IPS-18c (cell line): Measurements from ENCODE around the gene INPP4B.
"Not testable (repeated sequence)": the region's sequence is repeated elsewhere in the genome, so short reads cannot be mapped to it uniquely, and the experiment has no call there.

Source experiments
- H3K4me3 ChIP-seq: 2 replicates; pipeline ENCODE4 v1.7.0; 2013; ENCODE audit warnings: low read depth, mild to moderate bottlenecking, low read length, moderate library complexity; ENCODE audit not compliant: insufficient read depth
- H3K9me3 ChIP-seq: one replicate; pipeline ENCODE4 v1.6.1; 2013; ENCODE audit warnings: mild to moderate bottlenecking, low read length, moderate library complexity; ENCODE audit not compliant: control insufficient read depth, insufficient read depth

Gene INPP4B

GRCh38 chr4:142405695-142406498 is 440.2 kb downstream of the INPP4B start:
- H3K9me3 ChIP-seq = no peaks in the 10 kb centered on the region
- H3K4me3 ChIP-seq = no peak overlapping the region

GRCh38 chr4:142405021-142405694 is 440.9 kb downstream of the INPP4B start:
- Histone ChIP-seq H3K4me3 (no peak overlapping the region), H3K9me3 (no peaks in the 10 kb centered on the region)

- Histone ChIP-seq H3K9me3 (no peaks in the 10 kb centered on the region), H3K4me3 (no peak overlapping the region)
These were observed 441.9 kb downstream of the INPP4B start for GRCh38 chr4:142404191-142404611.

- no peak overlapping the region for H3K4me3 ChIP-seq
- H3K9me3 ChIP-seq = no peaks in the 10 kb centered on the region
These were observed 443.2 kb downstream of the INPP4B start for GRCh38 chr4:142402900-142403299.

GRCh38 chr4:142402156-142402555 is 443.9 kb downstream of the INPP4B start:
- Histone ChIP-seq H3K4me3 (no peak overlapping the region), H3K9me3 (no peaks in the 10 kb centered on the region)

GRCh38 chr4:142397364-142397991 is 448.6 kb downstream of the INPP4B start:
- not testable (repeated sequence) for H3K4me3 ChIP-seq

GRCh38 chr4:142396279-142396678 is 449.8 kb downstream of the INPP4B start:
- Histone ChIP-seq H3K9me3 (no peaks in the 10 kb centered on the region), H3K4me3 (no peak overlapping the region)

More at GRCh38 chr4:142397364-142397991, 448.6 kb downstream of the INPP4B start:
- H3K9me3 ChIP-seq = not testable (repeated sequence)

- no peaks in the 10 kb centered on the region for H3K9me3 ChIP-seq
- H3K4me3 ChIP-seq = no peak overlapping the region
These were observed 453.0 kb downstream of the INPP4B start for GRCh38 chr4:142393127-142393526.

GRCh38 chr4:142386856-142387255 is 459.2 kb downstream of the INPP4B start:
- Histone ChIP-seq H3K4me3 (no peak overlapping the region), H3K9me3 (no peaks in the 10 kb centered on the region)

- no peaks in the 10 kb centered on the region for H3K9me3 ChIP-seq
- H3K4me3 ChIP-seq = no peak overlapping the region
These were observed 459.7 kb downstream of the INPP4B start for GRCh38 chr4:142386449-142386848.

GRCh38 chr4:142383800-142384470 is 462.2 kb downstream of the INPP4B start:
- no peak overlapping the region for H3K4me3 ChIP-seq

GRCh38 chr4:142383354-142383753 is 462.7 kb downstream of the INPP4B start:
- H3K9me3 ChIP-seq = no peaks in the 10 kb centered on the region

More at GRCh38 chr4:142383800-142384470, 462.2 kb downstream of the INPP4B start:
- H3K9me3 ChIP-seq = no peaks in the 10 kb centered on the region

GRCh38 chr4:142380052-142380602 is 466.0 kb downstream of the INPP4B start:
- no peaks in the 10 kb centered on the region for H3K9me3 ChIP-seq
- no peak overlapping the region for H3K4me3 ChIP-seq

More at GRCh38 chr4:142383354-142383753, 462.7 kb downstream of the INPP4B start:
- H3K4me3 ChIP-seq = no peak overlapping the region

GRCh38 chr4:142379277-142380051 is 466.6 kb downstream of the INPP4B start:
- no peaks in the 10 kb centered on the region for H3K9me3 ChIP-seq
- no peak overlapping the region for H3K4me3 ChIP-seq

GRCh38 chr4:142378179-142378578 is 467.9 kb downstream of the INPP4B start:
- H3K9me3 ChIP-seq = no peaks in the 10 kb centered on the region
- H3K4me3 ChIP-seq = no peak overlapping the region

GRCh38 chr4:142377342-142378091 is 468.6 kb downstream of the INPP4B start:
- Histone ChIP-seq H3K9me3 (no peaks in the 10 kb centered on the region), H3K4me3 (no peak overlapping the region)
